H1 (cell line): ENCODE measurements around the gene ASB3. TPM values are rescaled to one million over a fixed set of nuclear protein-coding genes. Genes with fewer than 3 reads are reported as not detected.

Source experiments
- EP300 ChIP-seq, 2 experiments: IDR thresholded peaks; 1 replicate in 1 of 2; 2 replicates in 1 of 2; pipeline ENCODE4 v1.6.1; 2011 to 2012; ENCODE audit warnings: low read depth in 2 of 2, low read length in 2 of 2, mild to moderate bottlenecking in 2 of 2, borderline replicate concordance in 1 of 2, inconsistent platforms in 1 of 2, moderate library complexity in 1 of 2
- polyA plus RNA-seq, 7 experiments: library from polyadenylated mRNA; depleted of rRNA in 3 of 7; stranded (reverse) in 5 of 7; unstranded in 2 of 7; fragments of >200 nt in 5 of 7; fragments of 200-250 nt in 2 of 7; gene quantifications; 1 replicate in 5 of 7; 2 replicates in 1 of 7; 4 replicates in 1 of 7; pipeline versions ENCODE4 v1.2.1 to v1.2.3, GENCODE V29; 2011 to 2013; ENCODE audit warnings: missing spikeins in 2 of 7, mixed read lengths in 2 of 7
- total RNA-seq: library from RNA; stranded (reverse); fragmentation: NEBNext Ultra II Directional; extraction: Animal tissue kit (Norgen Biotek cat#: 25700); gene quantifications from 2 replicates; pipeline ENCODE4 v1.2.1, GENCODE V29; 2021

ASB3 gene
- total and polyA plus RNA-seq, 2 of the 8 experiments (the other 6 are each of a cell fraction or from before 2014, with no cell fraction given): 22.6 to 25.4 TPM

DNA sequence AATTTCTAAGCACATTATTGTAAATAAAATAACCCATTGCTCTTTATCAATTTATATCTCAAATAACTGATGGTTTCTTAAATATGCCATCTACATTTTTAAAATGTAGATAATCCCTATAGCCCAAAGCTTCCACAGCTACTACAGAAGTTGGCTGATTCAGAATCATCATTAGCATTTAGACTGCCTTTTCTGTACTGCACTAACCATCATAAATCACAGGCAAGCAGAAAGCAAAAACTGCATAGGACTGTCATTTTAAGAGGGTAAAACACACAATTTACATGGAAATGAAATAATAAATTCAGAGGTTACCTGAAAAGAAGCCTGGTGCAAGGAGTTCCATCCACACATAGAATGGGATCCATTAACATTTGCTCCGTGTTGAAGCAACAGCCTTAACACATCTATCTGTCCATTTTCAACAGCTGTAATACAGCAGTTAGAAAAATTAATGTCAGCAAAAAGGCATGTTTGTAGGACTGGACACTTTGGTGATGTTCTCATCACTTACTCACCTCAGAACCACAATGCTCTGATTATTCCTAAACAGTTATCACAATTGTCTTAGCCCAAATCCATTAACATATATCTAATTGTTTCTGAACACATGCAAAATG lies 57.5 kb downstream of the ASB3 start (continued):
- no peak for TF ChIP-seq EP300 (IDR thresholded peaks at IDR 0.05; ENCODE audit: borderline replicate concordance in 1 of 2, low read depth in 2 of 2, low read length in 2 of 2)
